Kidney tubule cell (primary cell): ENCODE data around the gene MYL9.
"Not testable (repeated sequence)": the region's sequence is repeated elsewhere in the genome, so short reads cannot be mapped to it uniquely, and the experiment has no call there.

Experiments
- DNase-seq: peaks from one replicate; pipeline ENCODE4 v3.0.0-alpha.2; 2018; ENCODE audit warnings: low spot score

The MYL9 gene

GRCh38 chr20:36541227-36541767 lies at the start of gene MYL9:
TSS of gene MYL9 (plus strand) at chr20:36541519. CDS start at chr20:36544885, 3,366 bp downstream.
- DNase-seq: peak; percentile 48

- peak; percentile 24 for DNase-seq
Measured at GRCh38 chr20:36491901-36492617, 49.3 kb upstream of the MYL9 start.

- DNase-seq: no peak
Measured at GRCh38 chr20:36493051-36493800, 48.1 kb upstream of the MYL9 start.

- DNase-seq: peak; percentile 85
Measured at GRCh38 chr20:36493801-36494114, 47.6 kb upstream of the MYL9 start.

GRCh38 chr20:36496707-36497669 lies 44.3 kb upstream of the MYL9 start:
- no peak for DNase-seq

- DNase-seq: no peak
Measured at GRCh38 chr20:36497856-36498255, 43.5 kb upstream of the MYL9 start.

- DNase-seq: no peak
Measured at GRCh38 chr20:36498386-36499179, 42.7 kb upstream of the MYL9 start.

- DNase-seq: no peak
Measured at GRCh38 chr20:36499211-36499610, 42.1 kb upstream of the MYL9 start.

- no peak for DNase-seq
Measured at GRCh38 chr20:36499723-36500501, 41.4 kb upstream of the MYL9 start.

- no peak for DNase-seq
Measured at GRCh38 chr20:36501367-36502006, 39.8 kb upstream of the MYL9 start.

GRCh38 chr20:36504295-36504694 lies 37.0 kb upstream of the MYL9 start:
- no peak for DNase-seq

GRCh38 chr20:36506253-36506652 lies 35.1 kb upstream of the MYL9 start:
- DNase-seq: no peak

GRCh38 chr20:36507746-36508145 lies 33.6 kb upstream of the MYL9 start:
- DNase-seq: no peak

- DNase-seq: no peak
Measured at GRCh38 chr20:36519012-36519719, 22.2 kb upstream of the MYL9 start.

GRCh38 chr20:36519944-36520343 lies 21.4 kb upstream of the MYL9 start:
- DNase-seq: no peak

GRCh38 chr20:36521526-36521925 lies 19.8 kb upstream of the MYL9 start:
- DNase-seq: no peak

GRCh38 chr20:36522412-36522811 lies 18.9 kb upstream of the MYL9 start:
- DNase-seq: not testable (repeated sequence)

GRCh38 chr20:36523341-36523740 lies 18.0 kb upstream of the MYL9 start:
- DNase-seq: no peak

GRCh38 chr20:36525620-36526365 lies 15.5 kb upstream of the MYL9 start:
- DNase-seq: no peak
